Rectal smooth muscle tissue (tissue), 1 donor: ENCODE data around the gene AQR.

Experiments used
- H3K27ac ChIP-seq: one replicate; pipeline ENCODE4 v1.7.0; 2013; ENCODE audit warnings: low read depth, low read length, inconsistent platforms
- H3K27me3 ChIP-seq: one replicate; pipeline ENCODE4 v1.7.0; 2013; ENCODE audit warnings: low read length; ENCODE audit not compliant: control insufficient read depth, insufficient read depth
- H3K36me3 ChIP-seq: one replicate; pipeline ENCODE4 v1.7.0; 2013; ENCODE audit warnings: low read length; ENCODE audit not compliant: control insufficient read depth, insufficient read depth
- H3K4me1 ChIP-seq: one replicate; pipeline ENCODE4 v1.7.0; 2013; ENCODE audit warnings: low read length; ENCODE audit not compliant: control insufficient read depth, insufficient read depth
- H3K4me3 ChIP-seq: one replicate; pipeline ENCODE4 v1.7.0; 2013; ENCODE audit warnings: low read length
- H3K9ac ChIP-seq: one replicate; pipeline ENCODE4 v1.7.0; 2013; ENCODE audit warnings: low read length

AQR gene

DNA sequence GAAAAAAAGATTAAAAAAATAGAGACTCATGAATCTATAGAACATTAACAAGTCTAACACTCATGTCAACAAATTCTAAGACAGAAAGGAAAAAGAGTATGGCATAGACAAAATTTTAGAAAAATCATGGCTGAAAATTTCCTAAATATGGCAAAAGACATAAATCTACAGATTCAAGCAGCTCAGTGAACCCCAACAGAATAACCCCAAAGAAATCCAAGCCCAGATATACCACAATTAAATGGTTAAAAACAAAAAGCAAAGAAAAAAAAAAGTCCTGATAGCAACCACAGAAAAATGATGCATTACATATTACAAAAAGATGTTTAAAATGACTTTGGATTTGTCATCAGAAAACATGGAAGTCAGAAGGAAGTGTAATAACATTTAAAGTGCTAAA is 75.6 kb downstream of the AQR start:
- Histone ChIP-seq H3K4me3 (no peak overlapping the region), H3K9ac (no peak overlapping the region), H3K36me3 (peaks cover 19% of the 10 kb centered on the region)

DNA sequence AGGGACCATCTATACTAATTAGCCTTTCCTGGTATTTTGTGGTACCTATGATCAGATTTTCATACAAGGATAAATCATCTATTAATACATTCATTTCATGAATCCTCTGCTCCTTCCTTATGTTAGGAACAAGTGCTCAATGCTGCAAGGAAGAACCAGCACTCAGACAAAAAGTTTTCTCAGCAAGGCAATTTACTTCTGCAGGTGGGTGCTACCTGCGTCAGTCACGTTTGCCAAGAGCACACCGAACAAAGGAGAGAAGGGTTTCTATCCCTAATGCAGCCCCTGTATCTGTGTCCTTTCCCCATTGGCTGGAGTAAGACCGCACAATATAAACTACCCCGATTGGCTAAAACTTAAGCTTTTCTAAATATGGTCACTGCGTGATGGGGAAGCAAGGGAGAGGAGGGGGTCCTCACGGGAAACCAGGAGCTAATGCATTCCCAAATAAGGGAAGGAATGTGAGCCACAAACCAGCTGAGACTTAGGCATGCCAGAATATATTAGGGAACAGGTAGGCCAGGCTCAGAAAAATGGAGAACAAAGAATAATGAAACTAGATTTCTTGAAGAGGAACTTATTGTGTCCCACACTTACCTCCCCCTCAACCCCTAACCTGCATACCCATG is 76.5 kb downstream of the AQR start:
- H3K27me3 ChIP-seq, result no peaks in the 10 kb centered on the region
- H3K9ac ChIP-seq, result no peak overlapping the region
- peaks cover 17% of the 10 kb centered on the region for H3K36me3 ChIP-seq
- H3K4me3 ChIP-seq, result no peak overlapping the region
- H3K27ac ChIP-seq, result no peak overlapping the region
- no peaks in the 10 kb centered on the region for H3K4me1 ChIP-seq

More for the DNA sequence above, 75.6 kb downstream of the AQR start:
- no peaks in the 10 kb centered on the region for H3K27me3 ChIP-seq
- H3K27ac ChIP-seq, result no peak overlapping the region
- no peaks in the 10 kb centered on the region for H3K4me1 ChIP-seq

GRCh38 chr15:34890424-34890823 is 79.1 kb downstream of the AQR start:
- Histone ChIP-seq H3K4me1 (no peaks in the 10 kb centered on the region), H3K9ac (no peak overlapping the region), H3K36me3 (peaks cover 14% of the 10 kb centered on the region), H3K4me3 (no peak overlapping the region), H3K27ac (no peak overlapping the region), H3K27me3 (no peaks in the 10 kb centered on the region)

GRCh38 chr15:34889476-34889875 is 80.1 kb downstream of the AQR start:
- no peak overlapping the region for H3K4me3 ChIP-seq
- H3K27me3 ChIP-seq, result no peaks in the 10 kb centered on the region
- H3K36me3 ChIP-seq, result peaks cover 14% of the 10 kb centered on the region
- H3K4me1 ChIP-seq, result no peaks in the 10 kb centered on the region
- H3K9ac ChIP-seq, result no peak overlapping the region
- H3K27ac ChIP-seq, result no peak overlapping the region

DNA sequence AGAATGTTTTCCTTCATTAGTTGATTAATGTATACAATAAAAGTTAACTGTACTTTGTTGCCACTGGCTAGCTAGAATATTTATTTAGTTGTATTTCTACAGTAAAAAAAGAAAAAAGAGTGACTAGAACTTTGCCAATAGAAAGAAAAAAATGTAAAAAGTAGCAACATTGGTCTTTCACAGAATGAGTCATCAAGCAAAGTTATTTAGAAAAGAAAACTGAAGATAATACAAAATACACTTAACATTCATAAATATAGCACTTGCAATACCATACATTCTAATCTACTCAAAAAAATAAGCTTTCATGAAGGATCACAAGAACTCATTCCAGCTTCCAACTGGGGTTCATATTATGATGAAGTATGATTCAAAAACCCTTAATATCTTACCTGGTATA is 83.4 kb downstream of the AQR start:
- Histone ChIP-seq H3K9ac (no peak overlapping the region), H3K36me3 (peaks cover 3% of the 10 kb centered on the region), H3K27ac (no peak overlapping the region), H3K4me3 (no peak overlapping the region), H3K4me1 (no peaks in the 10 kb centered on the region), H3K27me3 (no peaks in the 10 kb centered on the region)

DNA sequence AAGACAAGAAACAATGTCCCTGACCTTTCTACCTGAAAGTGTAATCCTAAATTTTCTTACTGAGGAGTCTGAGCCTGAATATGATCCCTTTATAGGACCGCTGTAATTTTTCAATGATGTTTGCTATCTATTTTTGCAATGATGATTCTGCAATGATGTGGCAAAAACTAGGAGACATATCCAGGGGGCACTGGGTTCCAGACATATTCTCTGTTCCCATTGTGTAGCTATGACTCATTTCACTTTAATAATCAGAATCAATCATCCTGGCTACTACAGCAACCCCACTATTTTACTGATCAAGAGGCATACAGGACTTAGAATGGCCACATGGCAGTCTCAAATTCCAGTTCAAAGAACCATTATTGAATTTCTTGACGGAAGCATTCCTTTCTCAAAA is 85.9 kb downstream of the AQR start:
- H3K27ac ChIP-seq, result no peak overlapping the region
- peaks cover 3% of the 10 kb centered on the region for H3K36me3 ChIP-seq
- no peaks in the 10 kb centered on the region for H3K4me1 ChIP-seq
- H3K4me3 ChIP-seq, result no peak overlapping the region
- no peak overlapping the region for H3K9ac ChIP-seq
- no peaks in the 10 kb centered on the region for H3K27me3 ChIP-seq

DNA sequence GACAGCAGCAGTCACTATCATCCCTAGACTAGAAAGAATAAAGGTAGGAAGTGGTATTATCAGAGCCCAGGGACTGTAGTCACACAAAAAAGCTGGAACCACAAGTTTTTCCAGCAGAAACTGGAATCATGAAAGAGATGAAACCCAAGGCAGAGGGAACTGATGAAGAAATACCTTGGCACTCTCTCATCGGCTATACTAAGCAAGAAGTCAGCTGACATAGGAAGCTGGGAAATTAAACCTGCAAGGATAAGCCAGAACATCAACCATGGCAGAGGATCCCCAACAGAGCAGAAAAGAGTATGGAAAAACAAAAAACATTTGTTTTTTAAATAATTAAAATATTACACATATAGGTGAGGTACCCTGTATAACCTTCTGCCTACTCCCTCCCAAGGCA is 86.5 kb downstream of the AQR start:
- Histone ChIP-seq H3K4me3 (no peak overlapping the region), H3K9ac (no peak overlapping the region), H3K36me3 (peaks cover 3% of the 10 kb centered on the region), H3K4me1 (no peaks in the 10 kb centered on the region), H3K27me3 (no peaks in the 10 kb centered on the region), H3K27ac (no peak overlapping the region)

GRCh38 chr15:34879107-34879506 is 90.4 kb downstream of the AQR start:
- Histone ChIP-seq H3K36me3 (peaks cover 9% of the 10 kb centered on the region), H3K4me3 (no peak overlapping the region), H3K4me1 (no peaks in the 10 kb centered on the region), H3K27ac (no peak overlapping the region), H3K27me3 (no peaks in the 10 kb centered on the region), H3K9ac (no peak overlapping the region)

DNA sequence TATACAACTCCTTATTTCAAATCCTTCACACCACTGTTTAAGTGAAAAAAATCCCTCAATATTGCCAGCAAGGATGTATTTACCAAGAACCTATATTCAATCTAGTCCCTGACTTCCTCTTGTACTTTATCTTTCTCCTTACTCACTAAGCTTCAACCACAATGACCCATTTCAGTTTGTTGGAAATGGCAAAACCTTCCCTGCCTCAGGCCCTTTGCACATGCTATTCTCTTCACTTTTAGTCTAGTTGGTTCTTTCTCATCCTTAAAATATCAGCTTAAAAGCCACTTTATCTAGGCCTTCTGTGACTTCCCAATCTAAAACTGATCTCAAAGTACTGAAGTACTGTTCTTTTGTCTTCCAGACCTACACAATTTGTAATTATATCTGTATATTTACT is 92.9 kb downstream of the AQR start:
- H3K9ac ChIP-seq, result no peak overlapping the region
- H3K27me3 ChIP-seq, result no peaks in the 10 kb centered on the region
- H3K4me3 ChIP-seq, result no peak overlapping the region
- no peaks in the 10 kb centered on the region for H3K4me1 ChIP-seq
- peaks cover 9% of the 10 kb centered on the region for H3K36me3 ChIP-seq
- no peak overlapping the region for H3K27ac ChIP-seq

- H3K4me1 ChIP-seq, result no peaks in the 10 kb centered on the region
- H3K36me3 ChIP-seq, result peaks cover 6% of the 10 kb centered on the region
- no peaks in the 10 kb centered on the region for H3K27me3 ChIP-seq
- H3K27ac ChIP-seq, result no peak overlapping the region
- no peak overlapping the region for H3K4me3 ChIP-seq
- H3K9ac ChIP-seq, result no peak overlapping the region
Measured at GRCh38 chr15:34869110-34869509, 100.4 kb downstream of the AQR start.

GRCh38 chr15:34865531-34865930 is 104.0 kb downstream of the AQR start:
- Histone ChIP-seq H3K4me1 (no peaks in the 10 kb centered on the region), H3K27me3 (no peaks in the 10 kb centered on the region), H3K9ac (no peak overlapping the region), H3K27ac (no peak overlapping the region), H3K36me3 (peaks cover 10% of the 10 kb centered on the region), H3K4me3 (no peak overlapping the region)

- no peak overlapping the region for H3K9ac ChIP-seq
Measured at GRCh38 chr15:34861214-34861613, 108.3 kb downstream of the AQR start.

DNA sequence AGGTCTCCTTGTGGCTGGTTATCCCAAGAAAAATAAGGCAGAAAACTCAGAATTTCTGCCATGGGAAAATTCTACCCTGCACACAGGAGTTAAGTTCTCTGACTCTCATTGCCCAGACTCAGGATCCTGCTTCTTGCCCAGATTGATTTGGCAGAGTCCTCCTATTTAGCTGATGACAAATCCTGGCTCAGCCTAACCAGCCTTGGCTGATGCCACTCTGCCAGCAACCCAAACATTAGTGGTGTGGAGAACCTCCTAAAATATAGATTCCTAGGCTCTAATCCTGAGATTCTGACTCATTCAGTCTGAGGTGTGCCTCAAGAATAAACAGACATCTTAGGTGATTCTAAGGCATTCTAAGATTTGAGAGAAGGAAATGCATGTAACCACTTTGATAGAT is 113.6 kb downstream of the AQR start:
- Histone ChIP-seq H3K4me1 (peaks cover 7% of the 10 kb centered on the region), H3K27me3 (no peaks in the 10 kb centered on the region), H3K9ac (no peak overlapping the region), H3K4me3 (no peak overlapping the region), H3K27ac (no peak overlapping the region), H3K36me3 (peaks cover 5% of the 10 kb centered on the region)

More at GRCh38 chr15:34861214-34861613, 108.3 kb downstream of the AQR start:
- Histone ChIP-seq H3K36me3 (peaks cover 13% of the 10 kb centered on the region), H3K4me3 (no peak overlapping the region), H3K27me3 (no peaks in the 10 kb centered on the region), H3K4me1 (no peaks in the 10 kb centered on the region), H3K27ac (no peak overlapping the region)
